HCT116 (cell line): ENCODE measurements around the gene CCS. TPM values are rescaled to one million over a fixed set of nuclear protein-coding genes. Genes with fewer than 3 reads are reported as not detected.

ENCODE experiments used
- ATAC-seq: fragments of 200-7000 bp; cut with Tn5 transposase; 2 replicates; pipeline ENCODE4 v1.9.1; 2020; ENCODE audit warnings: mild to moderate bottlenecking, moderate library complexity
- BruUV-seq: library from RNA; stranded (reverse); fragments of 400-500 nt; replicated peaks from 2 replicates; lab custom pipeline; 2021; lab: Mats Ljungman, UMichigan
- CTCF ChIA-PET: fragments of 300-600 bp; sonication (Branson Sonifier 250); formaldehyde crosslinking; loops from one replicate; lab custom pipeline; 2021; ENCODE audit warnings: antibody characterized with exemption; lab: Charles Lee
- POLR2A ChIA-PET: fragments of 300-600, 350-600 bp; sonication (Branson Sonifier 250); formaldehyde crosslinking; loops from one replicate; lab custom pipeline; 2021; ENCODE audit warnings: antibody characterized with exemption; lab: Charles Lee
- RAD21 ChIA-PET, 2 experiments: fragments of 300-600 bp; sonication (Branson Sonifier 250); formaldehyde crosslinking; loops; one replicate each; lab custom pipeline; 2023; ENCODE audit warnings: low total read pairs in 2 of 2; ENCODE audit not compliant: uncharacterized antibody in 2 of 2, unreplicated experiment in 2 of 2, low non-redundant PET in 1 of 2; lab: Charles Lee
- DNase-seq: peaks from one replicate; pipeline ENCODE4 v3.0.0-alpha.2; 2010; ENCODE audit warnings: low read depth, low spot score
- H2AFZ ChIP-seq: fragments of 200-600 bp; shearing (Covaris generic), sonication (generic); 2 replicates; pipeline ENCODE4 v1.6.1; 2017; ENCODE audit warnings: low read depth, mixed run types, mixed read lengths, antibody characterized with exemption, low read length; ENCODE audit not compliant: poor library complexity, severe bottlenecking
- H3K27ac ChIP-seq: 2 replicates; pipeline ENCODE4 v1.5.1; 2012; ENCODE audit warnings: low read depth, low read length
- H3K27me3 ChIP-seq: fragments of 200-600 bp; sonication (generic); 2 replicates; pipeline ENCODE4 v1.6.1; 2016; ENCODE audit warnings: mixed run types, low read length, mixed read lengths; ENCODE audit not compliant: insufficient read depth
- H3K36me3 ChIP-seq, 2 experiments: fragments of 200-500 bp in 1 of 2; fragments of 200-600 bp in 1 of 2; sonication (Bioruptor generic) in 1 of 2; sonication (generic) in 1 of 2; 2 replicates each; pipeline versions ENCODE4 v1.5.1 to v1.6.1; 2014 to 2016; ENCODE audit warnings: low read length in 2 of 2, inconsistent platforms in 1 of 2, mixed read lengths in 1 of 2, mixed run types in 1 of 2; ENCODE audit not compliant: insufficient read depth in 2 of 2, control insufficient read depth in 1 of 2
- H3K4me1 ChIP-seq, 2 experiments: fragments of 200-600 bp in 1 of 2; sonication (generic) in 1 of 2; 2 replicates each; pipeline versions ENCODE4 v1.5.1 to v1.6.1; 2012 to 2017; ENCODE audit warnings: low read length in 2 of 2, inconsistent platforms in 1 of 2, mild to moderate bottlenecking in 1 of 2, mixed read lengths in 1 of 2, mixed run types in 1 of 2, moderate library complexity in 1 of 2; ENCODE audit not compliant: insufficient read depth in 2 of 2, control insufficient read depth in 1 of 2
- H3K4me2 ChIP-seq: fragments of 200-600 bp; sonication (generic); 2 replicates; pipeline ENCODE4 v1.6.1; 2017; ENCODE audit warnings: mixed run types, low read length, mixed read lengths
- H3K4me3 ChIP-seq, 2 experiments: fragments of 200-600 bp in 1 of 2; sonication (generic) in 1 of 2; replicated peaks in 1 of 2; 2 replicates each; pipeline ENCODE4 v1.5.1; 2011 to 2016; ENCODE audit warnings: low read length in 2 of 2, control low read depth in 1 of 2, low read depth in 1 of 2, mild to moderate bottlenecking in 1 of 2, mixed read lengths in 1 of 2, mixed run types in 1 of 2
- H3K79me2 ChIP-seq: fragments of 200-600 bp; sonication (generic); 2 replicates; pipeline ENCODE4 v1.6.1; 2017; ENCODE audit warnings: mild to moderate bottlenecking, mixed run types, low read length, moderate library complexity, mixed read lengths; ENCODE audit not compliant: insufficient read depth
- H3K9ac ChIP-seq: fragments of 200-600 bp; sonication (generic); 2 replicates; pipeline ENCODE4 v1.6.1; 2016; ENCODE audit warnings: low read length, mixed read lengths
- H3K9me2 ChIP-seq: fragments of 200-600 bp; sonication (generic), shearing (Covaris generic); 2 replicates; pipeline ENCODE4 v1.6.1; 2017; ENCODE audit warnings: mixed run types, mild to moderate bottlenecking, moderate library complexity; ENCODE audit not compliant: insufficient read depth
- H3K9me3 ChIP-seq, 2 experiments: fragments of 200-500 bp in 1 of 2; fragments of 200-600 bp in 1 of 2; sonication (Bioruptor generic) in 1 of 2; sonication (generic) in 1 of 2; 2 replicates each; pipeline ENCODE4 v1.6.1; 2014 to 2017; ENCODE audit warnings: low read length in 2 of 2, mixed read lengths in 2 of 2, inconsistent platforms in 1 of 2, low read depth in 1 of 2, mild to moderate bottlenecking in 1 of 2, mixed run types in 1 of 2, moderate library complexity in 1 of 2; ENCODE audit not compliant: control insufficient read depth in 1 of 2, insufficient read depth in 1 of 2
- H4K20me1 ChIP-seq: fragments of 200-600 bp; sonication (generic), shearing (Covaris generic); 2 replicates; pipeline ENCODE4 v1.6.1; 2017; ENCODE audit warnings: mixed run types, mild to moderate bottlenecking, moderate library complexity; ENCODE audit not compliant: insufficient read depth
- CBX3 ChIP-seq: IDR thresholded peaks from 2 replicates; pipeline ENCODE4 v1.6.1; 2012; ENCODE audit warnings: low read depth
- CEBPB ChIP-seq: IDR thresholded peaks from 2 replicates; pipeline ENCODE4 v1.6.1; 2012; ENCODE audit warnings: low read depth
- CTCF ChIP-seq, 3 experiments: fragments of 200-600 bp in 1 of 3; sonication (generic) in 1 of 3; IDR thresholded peaks in 2 of 3; conservative IDR thresholded peaks in 1 of 3; 2 replicates each; pipeline ENCODE4 v1.5.1; 2012 to 2017; ENCODE audit warnings: low read depth in 2 of 3, low read length in 2 of 3, antibody characterized with exemption in 1 of 3, borderline replicate concordance in 1 of 3, control low read depth in 1 of 3, mild to moderate bottlenecking in 1 of 3, mixed read lengths in 1 of 3, mixed run types in 1 of 3, moderate library complexity in 1 of 3; ENCODE audit not compliant: insufficient read depth in 1 of 3
- EGR1 ChIP-seq: IDR thresholded peaks from 2 replicates; pipeline ENCODE4 v1.6.1; 2012; ENCODE audit warnings: low read depth
- ELF1 ChIP-seq: IDR thresholded peaks from 2 replicates; pipeline ENCODE4 v1.6.1; 2012; ENCODE audit warnings: low read depth, borderline replicate concordance
- EZH2 ChIP-seq: fragments of 200-600 bp; sonication (generic); IDR thresholded peaks from 2 replicates; pipeline ENCODE4 v1.6.1; 2017; ENCODE audit warnings: antibody characterized with exemption, mixed run types
- FOSL1 ChIP-seq: IDR thresholded peaks from 2 replicates; pipeline ENCODE4 v1.6.1; 2012; ENCODE audit warnings: low read depth
- JUND ChIP-seq: IDR thresholded peaks from 2 replicates; pipeline ENCODE4 v1.6.1; 2012
- POLR2A ChIP-seq: IDR thresholded peaks from 2 replicates; pipeline ENCODE4 v1.7.0; 2011; ENCODE audit warnings: borderline replicate concordance; ENCODE audit not compliant: insufficient read depth, insufficient read length; ENCODE audit errors: extremely low read depth
- RAD21 ChIP-seq: IDR thresholded peaks from 2 replicates; pipeline ENCODE4 v1.6.1; 2012; ENCODE audit warnings: low read depth, mild to moderate bottlenecking
- SIN3A ChIP-seq: IDR thresholded peaks from 2 replicates; pipeline ENCODE4 v1.6.1; 2012; ENCODE audit warnings: low read depth
- SP1 ChIP-seq: IDR thresholded peaks from 2 replicates; pipeline ENCODE4 v1.6.1; 2012; ENCODE audit warnings: low read depth
- TCF7L2 ChIP-seq: IDR thresholded peaks from 2 replicates; pipeline ENCODE4 v1.7.0; 2011; ENCODE audit warnings: borderline replicate concordance, inconsistent platforms; ENCODE audit not compliant: insufficient read depth, insufficient read length; ENCODE audit errors: extremely low read depth
- YY1 ChIP-seq: IDR thresholded peaks from 2 replicates; pipeline ENCODE4 v1.6.1; 2011; ENCODE audit warnings: low read length, low read depth, moderate library complexity, mild to moderate bottlenecking; ENCODE audit not compliant: insufficient replicate concordance; ENCODE audit errors: extremely low read depth
- ZFX ChIP-seq: fragments of 450-650 bp; IDR thresholded peaks from 2 replicates; pipeline ENCODE4 v1.6.1; 2017
- intact Hi-C: fragments of 100-400 bp; cut with micrococcal nuclease; formaldehyde crosslinking; loops from 2 replicates; pipeline ENCODE4 v1.10.0; 2022
- total RNA-seq: library from RNA; stranded (reverse); gene quantifications from one replicate; pipeline ENCODE4 v1.2.1, GENCODE V29; 2021; ENCODE audit not compliant: unreplicated experiment
- TF ChIP-seq, protein P1 (sequence below): IDR thresholded peaks from 2 replicates; pipeline ENCODE4 v1.6.1; 2012
- TF ChIP-seq, protein P2 (sequence below): IDR thresholded peaks from 2 replicates; pipeline ENCODE4 v1.6.1; 2011; ENCODE audit warnings: mild to moderate bottlenecking, low read length, moderate library complexity; ENCODE audit not compliant: insufficient replicate concordance; ENCODE audit errors: extremely low read depth

CCS gene
- total RNA-seq, 1 experiment from 2014 or later = 40.6 TPM

DNA sequence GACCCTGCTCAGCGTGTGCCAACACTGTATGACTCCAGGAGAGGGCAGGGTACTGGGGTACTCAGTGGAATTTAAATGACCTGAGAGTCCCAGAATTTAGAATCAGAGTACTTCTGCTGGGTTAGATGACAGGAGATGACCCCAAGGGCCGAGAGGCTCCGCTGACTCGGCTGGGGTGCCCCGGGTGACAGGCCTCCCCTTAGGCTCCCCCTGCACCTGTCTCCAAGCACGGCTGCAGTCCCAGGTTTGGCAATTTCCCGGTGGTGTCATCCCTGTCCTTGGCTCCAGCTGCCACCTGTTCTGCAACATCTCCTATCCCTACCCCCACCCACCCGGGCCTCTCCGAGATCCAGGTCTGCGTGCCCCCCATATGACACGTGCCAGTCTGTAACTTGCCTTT is 44.9 kb upstream of the CCS start:
- peaks cover 0 to 12% of the 10 kb centered on the region in 2 experiments; a peak in 2 of 4 replicates for H3K4me1 ChIP-seq
- no peak overlapping the region for H3K9ac ChIP-seq
- ATAC-seq = no peak
- H3K79me2 ChIP-seq = no peaks in the 10 kb centered on the region
- no TSS peak for BruUV-seq
- H3K27me3 ChIP-seq = no peaks in the 10 kb centered on the region
- H3K27ac ChIP-seq = no peak overlapping the region
- H4K20me1 ChIP-seq = no peaks in the 10 kb centered on the region
- H3K4me3 ChIP-seq = no peak overlapping the region
- POLR2A ChIA-PET = no interaction called here
- no peak overlapping the region for H3K4me2 ChIP-seq
- CTCF ChIA-PET = no interaction called here
- no peak overlapping the region for H2AFZ ChIP-seq
- DNase-seq = no peak
- no peaks in the 10 kb centered on the region for H3K9me2 ChIP-seq
- H3K36me3 ChIP-seq = no peaks in the 10 kb centered on the region
- intact Hi-C loops = no loop called here
- no peaks in the 10 kb centered on the region for H3K9me3 ChIP-seq
- RAD21 ChIA-PET = no interaction called here
- no peak for TF ChIP-seq CTCF (IDR thresholded peaks at IDR 0.05 in 2 of 3, conservative IDR thresholded peaks at IDR 0.05 in 1 of 3; ENCODE audit: borderline replicate concordance in 1 of 3, insufficient read depth in 1 of 3, low read depth in 2 of 3, low read length in 2 of 3)
- no peak for TF ChIP-seq JUND
- no peak for TF ChIP-seq RAD21
- no peak for TF ChIP-seq POLR2A
- no peak for TF ChIP-seq YY1
- TF ChIP-seq EGR1 = no peak
- TF ChIP-seq EZH2 = no peak
- TF ChIP-seq SP1 = no peak
- TF ChIP-seq FOSL1 = no peak
- TF ChIP-seq ZFX = no peak
- no peak for TF ChIP-seq CBX3
- TF ChIP-seq, protein P1, sequence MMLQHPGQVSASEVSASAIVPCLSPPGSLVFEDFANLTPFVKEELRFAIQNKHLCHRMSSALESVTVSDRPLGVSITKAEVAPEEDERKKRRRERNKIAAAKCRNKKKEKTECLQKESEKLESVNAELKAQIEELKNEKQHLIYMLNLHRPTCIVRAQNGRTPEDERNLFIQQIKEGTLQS = no peak
- TF ChIP-seq TCF7L2 = no peak
- TF ChIP-seq, protein P2, sequence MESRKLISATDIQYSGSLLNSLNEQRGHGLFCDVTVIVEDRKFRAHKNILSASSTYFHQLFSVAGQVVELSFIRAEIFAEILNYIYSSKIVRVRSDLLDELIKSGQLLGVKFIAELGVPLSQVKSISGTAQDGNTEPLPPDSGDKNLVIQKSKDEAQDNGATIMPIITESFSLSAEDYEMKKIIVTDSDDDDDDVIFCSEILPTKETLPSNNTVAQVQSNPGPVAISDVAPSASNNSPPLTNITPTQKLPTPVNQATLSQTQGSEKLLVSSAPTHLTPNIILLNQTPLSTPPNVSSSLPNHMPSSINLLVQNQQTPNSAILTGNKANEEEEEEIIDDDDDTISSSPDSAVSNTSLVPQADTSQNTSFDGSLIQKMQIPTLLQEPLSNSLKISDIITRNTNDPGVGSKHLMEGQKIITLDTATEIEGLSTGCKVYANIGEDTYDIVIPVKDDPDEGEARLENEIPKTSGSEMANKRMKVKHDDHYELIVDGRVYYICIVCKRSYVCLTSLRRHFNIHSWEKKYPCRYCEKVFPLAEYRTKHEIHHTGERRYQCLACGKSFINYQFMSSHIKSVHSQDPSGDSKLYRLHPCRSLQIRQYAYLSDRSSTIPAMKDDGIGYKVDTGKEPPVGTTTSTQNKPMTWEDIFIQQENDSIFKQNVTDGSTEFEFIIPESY = no peak
- no peak for TF ChIP-seq ELF1
- no peak for TF ChIP-seq CEBPB
- no peak for TF ChIP-seq SIN3A
